Natural killer cell (primary cell): Measurements from ENCODE around the gene DHX8. TPM values are rescaled to one million over a fixed set of nuclear protein-coding genes. Genes with fewer than 3 reads are reported as not detected.

Experiments
- ATAC-seq, 3 donors: fragments of 150-1000 bp in 2 of 3; fragments of 200-7000 bp in 1 of 3; cut with Tn5 transposase; 1 replicate in 1 of 3; 2 replicates in 2 of 3; pipeline ENCODE4 v1.10.0; 2021; ENCODE audit warnings: mild to moderate bottlenecking in 2 of 3, moderate library complexity in 2 of 3
- DNase-seq, 2 donors: peaks; one replicate each; pipeline versions ENCODE4 v3.0.0 to v3.0.0-alpha.2; 2013 to 2021; ENCODE audit warnings: mixed read lengths in 1 of 2
- H3K27ac ChIP-seq: one replicate; pipeline ENCODE4 v1.5.1; 2013; ENCODE audit warnings: mild to moderate bottlenecking, low read length
- H3K27me3 ChIP-seq: one replicate; pipeline ENCODE4 v1.6.1; 2013; ENCODE audit warnings: low read length; ENCODE audit not compliant: control insufficient read depth, insufficient read depth
- H3K36me3 ChIP-seq: one replicate; pipeline ENCODE4 v1.6.1; 2013; ENCODE audit warnings: low read length; ENCODE audit not compliant: control insufficient read depth, insufficient read depth
- H3K4me1 ChIP-seq: one replicate; pipeline ENCODE4 v1.6.1; 2013; ENCODE audit warnings: low read length; ENCODE audit not compliant: control insufficient read depth, insufficient read depth
- H3K4me3 ChIP-seq: one replicate; pipeline ENCODE4 v1.5.1; 2013; ENCODE audit warnings: low read length
- H3K9me3 ChIP-seq: one replicate; pipeline ENCODE4 v1.6.1; 2013; ENCODE audit warnings: low read length; ENCODE audit not compliant: control insufficient read depth, insufficient read depth
- H3K27ac Mint-ChIP-seq, 2 donors: one replicate each; pipeline ENCODE4 v1.8.0; 2022; ENCODE audit warnings: mild to moderate bottlenecking in 2 of 2, mixed read lengths in 2 of 2, moderate library complexity in 1 of 2
- H3K27me3 Mint-ChIP-seq, 2 donors: one replicate each; pipeline ENCODE4 v1.8.0; 2022; ENCODE audit warnings: low read depth in 2 of 2, mixed read lengths in 2 of 2
- H3K36me3 Mint-ChIP-seq: one replicate; pipeline ENCODE4 v1.8.0; 2022; ENCODE audit warnings: mixed read lengths
- H3K4me1 Mint-ChIP-seq, 2 donors: one replicate each; pipeline ENCODE4 v1.8.0; 2022; ENCODE audit warnings: mixed read lengths in 2 of 2
- H3K4me3 Mint-ChIP-seq: one replicate; pipeline ENCODE4 v1.8.0; 2022; ENCODE audit warnings: mild to moderate bottlenecking, moderate library complexity, mixed read lengths
- H3K9me3 Mint-ChIP-seq, 2 donors: one replicate each; pipeline ENCODE4 v1.8.0; 2022; ENCODE audit warnings: mixed read lengths in 2 of 2
- WGBS: methylation state at CpG from one replicate; pipeline ENCODE4 v1.1.7; 2013; ENCODE audit warnings: missing lambda C conversion rate; ENCODE audit not compliant: insufficient coverage; 5-methylcytosine and 5-hydroxymethylcytosine counted together
- intact Hi-C: fragments of 100-400 bp; cut with micrococcal nuclease; formaldehyde crosslinking; loops from one replicate; pipeline ENCODE4 v1.14.2; 2022
- total RNA-seq, 4 donors: library from RNA; stranded (reverse); fragments of 120-200 nt in 1 of 4; gene quantifications; one replicate each; pipeline versions ENCODE4 v1.2.3 to v1.2.4, GENCODE V29; 2013 to 2022
- TF ChIP-seq, protein P1 (sequence below): fragments of 200-600 bp; IDR thresholded peaks from one replicate; pipeline ENCODE4 v1.8.0; 2022; ENCODE audit warnings: antibody characterized with exemption

DHX8 gene
- total RNA-seq, 3 donors from 2014 or later (not counting 1 experiment from before 2014, with no cell fraction given): 88.3 to 106 (median 105) TPM

DNA sequence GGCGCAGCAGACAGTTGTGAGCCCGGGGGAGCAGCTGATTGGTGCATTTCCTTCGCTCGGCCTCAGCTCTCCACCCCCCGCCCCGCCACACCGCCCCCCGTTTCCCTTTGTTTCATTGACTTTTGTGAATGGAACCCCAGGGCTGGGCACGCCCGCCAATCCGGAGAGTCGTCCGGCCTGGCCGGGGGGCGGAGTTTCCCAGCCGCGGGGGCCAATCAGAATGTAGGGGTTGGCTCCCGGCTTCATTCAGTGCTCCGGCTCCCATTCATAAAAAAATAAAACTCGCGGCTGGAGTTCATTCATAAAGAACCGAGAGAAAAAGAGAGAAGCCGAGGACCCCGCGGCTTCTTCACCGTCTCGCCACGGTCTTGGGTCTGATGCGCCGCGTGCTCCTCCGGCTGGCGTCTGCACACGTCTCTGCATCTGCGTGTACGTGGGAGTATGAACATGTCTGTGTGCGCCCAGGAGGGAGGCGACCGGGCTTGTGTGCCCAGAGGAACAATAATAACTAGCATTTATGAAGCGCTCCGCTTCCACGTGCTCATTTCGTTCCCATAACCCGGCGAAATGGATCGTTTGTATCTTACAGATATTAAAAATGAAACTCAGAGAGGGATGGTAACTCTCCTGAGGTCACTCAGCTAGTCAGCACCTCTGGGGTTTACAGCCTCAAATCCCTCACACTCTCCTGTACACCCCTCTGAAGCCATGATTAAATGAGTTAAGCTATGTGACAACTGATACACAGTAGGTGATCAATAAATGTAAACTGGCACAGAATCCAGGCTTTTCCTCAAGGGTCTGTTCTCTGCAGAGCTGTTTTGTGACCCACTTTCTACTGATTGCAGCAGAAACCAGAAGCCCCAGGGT, 62.8 kb downstream of the DHX8 start, which contains the start of gene ETV4:
Gene ETV4 (minus strand): TSS at position 22 of the 870 bp plus-strand sequence. CDS start 723 bp downstream, outside the sequence.
- Histone ChIP-seq H3K4me3 (peak within 1 kb of the TSS; percentile 30), H3K9me3 (no peaks in the 10 kb centered on the region), H3K27me3 (peaks cover 29% of the 10 kb centered on the region), H3K36me3 (no peaks in the 10 kb centered on the region), H3K27ac (no peak within 1 kb of the TSS), H3K4me1 (peaks cover 24% of the 10 kb centered on the region)
- Mint-ChIP-seq H3K4me3 (peak within 1 kb of the TSS; percentile 93), H3K4me1 (peaks cover 19 to 21% of the 10 kb centered on the region in 2 donors), H3K36me3 (no peaks in the 10 kb centered on the region), H3K27ac (peak within 1 kb of the TSS; percentile 18 to 72), H3K9me3 (no peaks in the 10 kb centered on the region), H3K27me3 (peaks cover 44 to 57% of the 10 kb centered on the region in 2 donors)
- under 1% methylated on average over 46 of the region's 46 CpGs for WGBS
- DNase-seq (peak; percentile 83 to 89), ATAC-seq (peak; percentile 91 to 95 (median 91))
- intact Hi-C loops: no loop called here
- TF ChIP-seq, protein P1, sequence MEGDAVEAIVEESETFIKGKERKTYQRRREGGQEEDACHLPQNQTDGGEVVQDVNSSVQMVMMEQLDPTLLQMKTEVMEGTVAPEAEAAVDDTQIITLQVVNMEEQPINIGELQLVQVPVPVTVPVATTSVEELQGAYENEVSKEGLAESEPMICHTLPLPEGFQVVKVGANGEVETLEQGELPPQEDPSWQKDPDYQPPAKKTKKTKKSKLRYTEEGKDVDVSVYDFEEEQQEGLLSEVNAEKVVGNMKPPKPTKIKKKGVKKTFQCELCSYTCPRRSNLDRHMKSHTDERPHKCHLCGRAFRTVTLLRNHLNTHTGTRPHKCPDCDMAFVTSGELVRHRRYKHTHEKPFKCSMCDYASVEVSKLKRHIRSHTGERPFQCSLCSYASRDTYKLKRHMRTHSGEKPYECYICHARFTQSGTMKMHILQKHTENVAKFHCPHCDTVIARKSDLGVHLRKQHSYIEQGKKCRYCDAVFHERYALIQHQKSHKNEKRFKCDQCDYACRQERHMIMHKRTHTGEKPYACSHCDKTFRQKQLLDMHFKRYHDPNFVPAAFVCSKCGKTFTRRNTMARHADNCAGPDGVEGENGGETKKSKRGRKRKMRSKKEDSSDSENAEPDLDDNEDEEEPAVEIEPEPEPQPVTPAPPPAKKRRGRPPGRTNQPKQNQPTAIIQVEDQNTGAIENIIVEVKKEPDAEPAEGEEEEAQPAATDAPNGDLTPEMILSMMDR: no peak

DNA sequence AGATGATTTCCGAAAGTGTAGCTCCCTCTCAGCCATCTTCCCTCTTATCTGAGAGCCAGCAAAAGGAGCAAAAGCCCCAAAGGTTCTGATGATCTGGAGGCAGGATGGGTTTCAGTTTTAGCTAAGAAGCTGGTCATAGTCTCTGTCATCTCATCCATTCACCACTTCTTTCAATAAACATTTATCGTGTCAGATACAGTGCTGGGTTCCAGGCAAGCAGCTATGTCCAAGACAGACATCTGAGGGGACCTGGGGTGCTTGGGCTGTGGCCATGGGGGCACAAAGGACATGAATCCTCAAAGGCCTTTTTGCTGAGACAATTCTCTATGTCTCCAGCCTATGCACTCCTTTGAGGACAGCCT, 63.4 kb downstream of the DHX8 start:
- TF ChIP-seq, protein P1: no peak
- DNase-seq (no peak), ATAC-seq (no peak)
- H3K4me1 Mint-ChIP-seq: peaks cover 19 to 21% of the 10 kb centered on the region in 2 donors
- H3K9me3 ChIP-seq: no peaks in the 10 kb centered on the region
- H3K4me1 ChIP-seq: peaks cover 24% of the 10 kb centered on the region
- 80% methylated on average over 1 of the region's 2 CpGs for WGBS
- H3K36me3 Mint-ChIP-seq: no peaks in the 10 kb centered on the region
- H3K27me3 Mint-ChIP-seq: peaks cover 43 to 55% of the 10 kb centered on the region in 2 donors
- no peak overlapping the region for H3K4me3 ChIP-seq
- peak overlapping the region; percentile 18 to 70 for H3K27ac Mint-ChIP-seq
- H3K27ac ChIP-seq: no peak overlapping the region
- peaks cover 29% of the 10 kb centered on the region for H3K27me3 ChIP-seq
- no peaks in the 10 kb centered on the region for H3K9me3 Mint-ChIP-seq
- peak overlapping the region; percentile 93 for H3K4me3 Mint-ChIP-seq
- H3K36me3 ChIP-seq: no peaks in the 10 kb centered on the region
- intact Hi-C loops: no loop called here

DNA sequence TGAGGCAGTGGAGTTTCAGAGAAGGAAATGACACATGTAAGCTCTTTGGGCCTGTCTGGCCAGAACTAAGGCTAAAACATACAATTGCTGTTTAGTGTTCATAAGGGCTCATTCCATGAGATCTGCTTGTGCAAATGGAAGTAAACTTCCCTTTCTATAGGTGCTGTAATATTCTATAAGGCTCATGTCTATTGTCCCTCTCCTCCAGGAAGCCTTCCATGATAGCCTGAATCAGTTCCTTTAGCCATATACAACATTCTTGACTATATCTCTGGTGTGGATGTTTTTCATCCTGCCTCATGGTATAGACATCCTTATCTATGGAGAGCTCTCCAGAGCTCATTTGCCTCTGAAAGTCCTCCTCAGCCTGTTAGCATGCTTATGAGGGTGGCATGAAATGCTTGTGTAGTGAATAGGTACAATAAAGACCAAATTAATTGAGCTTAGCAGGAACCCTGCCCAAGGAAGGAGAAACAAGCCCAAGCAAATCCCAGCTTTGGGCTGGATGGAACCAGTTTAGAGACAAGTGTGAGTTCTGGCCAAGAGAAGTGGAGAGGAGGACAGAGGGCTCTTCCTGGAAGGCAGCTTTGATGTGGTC, 64.0 kb downstream of the DHX8 start:
- ATAC-seq (no peak), DNase-seq (no peak)
- TF ChIP-seq, protein P1: no peak
- peaks cover 19 to 21% of the 10 kb centered on the region in 2 donors for H3K4me1 Mint-ChIP-seq
- H3K9me3 ChIP-seq: no peaks in the 10 kb centered on the region
- intact Hi-C loops: no loop called here
- peaks cover 37 to 49% of the 10 kb centered on the region in 2 donors for H3K27me3 Mint-ChIP-seq
- no peak overlapping the region for H3K4me3 ChIP-seq
- peaks cover 29% of the 10 kb centered on the region for H3K27me3 ChIP-seq
- H3K27ac Mint-ChIP-seq: no peak overlapping the region
- H3K36me3 Mint-ChIP-seq: no peaks in the 10 kb centered on the region
- no peaks in the 10 kb centered on the region for H3K36me3 ChIP-seq
- peaks cover 24% of the 10 kb centered on the region for H3K4me1 ChIP-seq
- H3K27ac ChIP-seq: no peak overlapping the region
- H3K9me3 Mint-ChIP-seq: no peaks in the 10 kb centered on the region
- peak overlapping the region; percentile 93 for H3K4me3 Mint-ChIP-seq
